H1 (cell line): ENCODE results near the gene DNER. TPM values are rescaled to one million over a fixed set of nuclear protein-coding genes. Genes with fewer than 3 reads are reported as not detected.

Experiments
- CEBPB ChIP-seq: IDR thresholded peaks from 2 replicates; pipeline ENCODE4 v1.6.1; 2012; ENCODE audit warnings: low read depth, low read length
- E2F6 ChIP-seq: IDR thresholded peaks from 2 replicates; pipeline ENCODE4 v1.6.1; 2012; ENCODE audit warnings: inconsistent platforms
- RBBP5 ChIP-seq: IDR thresholded peaks from 2 replicates; pipeline ENCODE4 v1.7.1; 2012; ENCODE audit warnings: low read depth, mild to moderate bottlenecking, inconsistent platforms, low read length, moderate library complexity, borderline replicate concordance
- USF2 ChIP-seq: IDR thresholded peaks from 2 replicates; pipeline ENCODE4 v1.6.1; 2011; ENCODE audit warnings: low read length, improper control_type of control experiment
- polyA plus RNA-seq, 7 experiments: library from polyadenylated mRNA; depleted of rRNA in 3 of 7; stranded (reverse) in 5 of 7; unstranded in 2 of 7; fragments of >200 nt in 5 of 7; fragments of 200-250 nt in 2 of 7; gene quantifications; 1 replicate in 5 of 7; 2 replicates in 1 of 7; 4 replicates in 1 of 7; pipeline versions ENCODE4 v1.2.1 to v1.2.3, GENCODE V29; 2011 to 2013; ENCODE audit warnings: missing spikeins in 2 of 7, mixed read lengths in 2 of 7
- total RNA-seq: library from RNA; stranded (reverse); fragmentation: NEBNext Ultra II Directional; extraction: Animal tissue kit (Norgen Biotek cat#: 25700); gene quantifications from 2 replicates; pipeline ENCODE4 v1.2.1, GENCODE V29; 2021

Gene DNER
- total and polyA plus RNA-seq, 2 of the 8 experiments (the other 6 are each of a cell fraction or from before 2014, with no cell fraction given) = 6.8 to 16.3 TPM

- TF ChIP-seq E2F6 (peak; percentile 26; the same call in 1 of the 2 replicates), CEBPB (no peak), RBBP5 (0 out of 2 replicates have a peak, but pooled peaks have one; percentile 57), USF2 (no peak)
Measured at GRCh38 chr2:229713371-229714079, 830 bp downstream of the DNER start (continued).
